ENCODE measurements around the gene DTNBP1.

Gene DTNBP1

DNA sequence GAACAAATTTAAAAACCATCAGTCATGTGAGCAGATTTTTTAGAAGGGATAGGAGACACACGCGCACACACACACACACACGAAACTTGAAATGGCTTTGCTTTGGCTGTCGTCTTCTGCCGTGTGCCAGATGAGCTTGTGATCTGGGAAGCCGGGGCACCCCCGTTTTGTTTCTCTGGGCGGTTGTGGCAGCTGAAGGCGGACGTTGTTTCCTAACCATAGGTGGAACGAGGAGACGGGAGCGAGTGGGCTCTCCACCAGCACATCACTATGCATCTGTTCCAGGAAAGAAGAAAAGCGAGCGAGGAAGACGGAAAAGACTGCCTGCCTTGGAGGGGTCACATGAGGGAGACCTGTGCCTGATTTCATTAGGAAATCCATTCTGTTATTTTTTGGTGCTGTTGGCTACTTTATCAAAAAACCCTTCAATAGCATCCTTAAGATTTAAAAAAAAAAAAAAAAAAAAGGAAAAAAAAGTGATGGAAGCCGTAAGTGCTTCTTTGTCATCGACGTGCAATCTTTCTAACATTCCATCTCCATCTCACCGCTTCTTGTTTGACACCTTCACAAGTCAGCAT, 142.1 kb downstream of the DTNBP1 start:
- H3K9me3 ChIP-seq (ENCODE audit: control insufficient read depth, low read length) = no peaks in the 10 kb centered on the region
- no peak overlapping the region for H3K9ac ChIP-seq (ENCODE audit: low read length)
- peaks cover 4% of the 10 kb centered on the region for H3K36me3 ChIP-seq (ENCODE audit: control insufficient read depth, insufficient read depth, low read length)
- no peak overlapping the region for H3K4me3 ChIP-seq (ENCODE audit: low read length)
- H3K4me1 ChIP-seq (ENCODE audit: control insufficient read depth, insufficient read depth, low read length) = no peaks in the 10 kb centered on the region
- no peaks in the 10 kb centered on the region for H3K27me3 ChIP-seq (ENCODE audit: control insufficient read depth, insufficient read depth, low read length)

DNA sequence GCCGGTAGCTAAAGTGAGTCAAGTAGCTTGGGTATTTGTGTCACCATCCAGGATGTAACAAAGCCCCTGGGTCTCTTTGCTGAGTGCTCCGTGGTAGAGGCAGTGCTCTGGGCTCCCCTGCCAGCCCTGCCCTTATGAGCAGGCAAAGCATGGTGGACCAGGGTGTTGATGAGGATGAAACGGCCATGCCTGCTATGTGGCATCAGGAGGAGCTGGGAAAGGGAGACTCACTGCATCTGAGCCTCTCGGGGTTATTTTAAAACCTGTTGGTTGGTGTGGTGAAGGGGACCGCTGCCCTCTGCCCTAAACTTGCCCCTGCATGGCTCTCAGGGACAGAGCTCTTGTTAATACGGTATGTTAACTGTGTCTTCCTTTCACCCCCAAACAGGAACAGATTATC, 143.1 kb downstream of the DTNBP1 start:
- Histone ChIP-seq H3K9me3 (ENCODE audit: control insufficient read depth, low read length) (no peaks in the 10 kb centered on the region), H3K9ac (ENCODE audit: low read length) (no peak overlapping the region), H3K36me3 (ENCODE audit: control insufficient read depth, insufficient read depth, low read length) (peaks cover 9% of the 10 kb centered on the region), H3K27me3 (ENCODE audit: control insufficient read depth, insufficient read depth, low read length) (no peaks in the 10 kb centered on the region), H3K4me1 (ENCODE audit: control insufficient read depth, insufficient read depth, low read length) (no peaks in the 10 kb centered on the region), H3K4me3 (ENCODE audit: low read length) (no peak overlapping the region)

DNA sequence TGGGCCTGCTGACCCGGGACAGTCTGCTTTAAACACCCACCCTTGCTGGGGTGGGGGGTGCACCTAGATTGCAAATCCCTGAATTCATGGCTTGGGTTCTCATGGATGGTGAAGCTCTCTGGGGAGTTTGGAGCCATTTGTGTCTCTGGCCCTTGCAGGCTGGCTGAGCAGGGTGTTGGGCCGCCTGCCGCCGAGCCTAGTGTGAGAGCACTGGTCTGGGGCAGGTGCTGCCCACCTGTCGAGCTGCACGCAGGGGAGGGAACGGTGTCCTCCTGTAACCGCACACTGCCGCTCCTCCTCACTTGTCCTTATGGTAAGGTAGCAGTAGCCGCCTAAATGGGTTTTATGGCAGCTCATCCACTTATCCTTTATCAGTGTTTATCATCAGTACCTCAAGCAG, 143.9 kb downstream of the DTNBP1 start:
- H3K36me3 ChIP-seq (ENCODE audit: control insufficient read depth, insufficient read depth, low read length) = peaks cover 9% of the 10 kb centered on the region
- H3K9ac ChIP-seq (ENCODE audit: low read length) = no peak overlapping the region
- H3K4me3 ChIP-seq (ENCODE audit: low read length) = no peak overlapping the region
- H3K9me3 ChIP-seq (ENCODE audit: control insufficient read depth, low read length) = no peaks in the 10 kb centered on the region
- H3K27me3 ChIP-seq (ENCODE audit: control insufficient read depth, insufficient read depth, low read length) = no peaks in the 10 kb centered on the region
- no peaks in the 10 kb centered on the region for H3K4me1 ChIP-seq (ENCODE audit: control insufficient read depth, insufficient read depth, low read length)

DNA sequence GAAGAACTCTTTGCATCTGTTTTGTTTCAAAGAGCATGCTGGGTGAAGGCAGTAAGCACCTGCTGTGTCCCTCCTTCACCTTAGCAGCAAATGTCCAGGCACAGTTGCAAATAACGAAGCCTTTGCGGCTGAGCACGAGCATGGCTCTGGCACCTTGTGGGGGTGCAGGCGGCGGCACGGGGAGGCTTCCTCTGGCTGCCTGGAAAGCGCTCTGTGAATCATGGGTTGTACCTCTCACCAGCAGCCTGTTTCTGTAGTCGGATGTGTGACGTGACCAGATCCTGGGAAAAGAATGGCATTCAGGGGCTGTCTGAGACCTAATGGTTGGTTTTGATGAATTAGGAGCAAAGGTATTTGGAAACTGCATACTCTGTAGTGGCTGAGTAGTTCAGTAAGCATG, 144.8 kb downstream of the DTNBP1 start:
- H3K36me3 ChIP-seq (ENCODE audit: control insufficient read depth, insufficient read depth, low read length) = peaks cover 16% of the 10 kb centered on the region

DNA sequence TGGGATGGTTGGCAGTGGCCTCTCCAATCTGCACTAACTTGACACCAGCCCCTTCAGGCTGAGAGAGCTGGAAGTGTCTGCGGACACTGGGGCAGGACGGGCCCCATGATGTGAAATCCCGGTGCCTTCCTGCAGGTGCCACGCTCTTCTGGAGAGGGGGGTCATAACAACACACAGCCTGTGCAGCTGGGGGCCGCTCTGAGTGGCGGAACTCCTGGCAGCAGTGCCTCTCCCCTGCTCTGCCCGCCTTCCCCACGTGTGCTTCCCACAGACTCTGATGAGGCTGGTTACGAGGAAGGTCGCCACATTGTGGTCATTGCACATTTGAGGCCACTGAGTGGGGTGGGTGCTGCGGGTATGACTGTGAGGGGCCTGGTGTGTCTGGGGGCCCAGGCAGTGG, 145.2 kb downstream of the DTNBP1 start:
- H3K9ac ChIP-seq (ENCODE audit: low read length) = no peak overlapping the region
- peaks cover 16% of the 10 kb centered on the region for H3K36me3 ChIP-seq (ENCODE audit: control insufficient read depth, insufficient read depth, low read length)

More for the DNA sequence above, 144.8 kb downstream of the DTNBP1 start:
- Histone ChIP-seq H3K27me3 (ENCODE audit: control insufficient read depth, insufficient read depth, low read length) (no peaks in the 10 kb centered on the region), H3K9ac (ENCODE audit: low read length) (no peak overlapping the region), H3K9me3 (ENCODE audit: control insufficient read depth, low read length) (no peaks in the 10 kb centered on the region), H3K4me1 (ENCODE audit: control insufficient read depth, insufficient read depth, low read length) (no peaks in the 10 kb centered on the region), H3K4me3 (ENCODE audit: low read length) (no peak overlapping the region)

DNA sequence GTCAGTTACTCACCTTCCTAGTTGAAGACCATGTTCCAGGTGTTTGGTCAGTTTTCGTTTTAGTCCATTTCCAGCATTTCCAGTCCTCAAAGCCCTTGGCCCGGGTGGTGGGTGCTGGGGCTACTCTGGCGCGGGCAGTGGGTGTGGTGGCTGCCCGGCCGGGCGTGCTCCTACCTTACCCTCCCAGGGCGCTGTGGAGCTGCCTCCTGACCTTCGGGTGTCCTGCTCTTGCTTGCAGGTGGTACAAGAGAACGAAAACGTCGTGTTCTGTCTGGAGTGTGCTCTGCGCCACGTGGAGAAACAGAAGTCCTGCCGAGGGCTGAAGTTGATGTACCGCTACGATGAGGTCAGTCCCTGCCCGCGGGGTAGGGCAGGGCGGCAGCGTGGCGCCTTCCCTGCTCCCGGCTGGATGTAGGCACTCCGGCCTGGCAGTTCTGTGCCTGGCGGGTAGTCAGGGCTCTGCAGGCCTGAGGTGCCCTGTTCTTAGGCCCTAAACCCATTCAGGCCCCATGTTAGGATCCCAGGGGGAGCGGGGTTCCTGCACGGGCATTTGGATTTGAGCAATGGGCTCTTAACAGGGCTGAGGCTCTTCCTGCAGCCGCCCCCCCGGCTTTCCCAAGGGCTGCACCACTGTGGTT, 145.8 kb downstream of the DTNBP1 start:
- Histone ChIP-seq H3K4me3 (ENCODE audit: low read length) (no peak overlapping the region), H3K4me1 (ENCODE audit: control insufficient read depth, insufficient read depth, low read length) (no peaks in the 10 kb centered on the region), H3K27me3 (ENCODE audit: control insufficient read depth, insufficient read depth, low read length) (no peaks in the 10 kb centered on the region), H3K9me3 (ENCODE audit: control insufficient read depth, low read length) (no peaks in the 10 kb centered on the region), H3K36me3 (ENCODE audit: control insufficient read depth, insufficient read depth, low read length) (peaks cover 16% of the 10 kb centered on the region), H3K9ac (ENCODE audit: low read length) (no peak overlapping the region)

More for the DNA sequence above, 145.2 kb downstream of the DTNBP1 start:
- no peaks in the 10 kb centered on the region for H3K4me1 ChIP-seq (ENCODE audit: control insufficient read depth, insufficient read depth, low read length)
- H3K27me3 ChIP-seq (ENCODE audit: control insufficient read depth, insufficient read depth, low read length) = no peaks in the 10 kb centered on the region
- H3K9me3 ChIP-seq (ENCODE audit: control insufficient read depth, low read length) = no peaks in the 10 kb centered on the region
- no peak overlapping the region for H3K4me3 ChIP-seq (ENCODE audit: low read length)

DNA sequence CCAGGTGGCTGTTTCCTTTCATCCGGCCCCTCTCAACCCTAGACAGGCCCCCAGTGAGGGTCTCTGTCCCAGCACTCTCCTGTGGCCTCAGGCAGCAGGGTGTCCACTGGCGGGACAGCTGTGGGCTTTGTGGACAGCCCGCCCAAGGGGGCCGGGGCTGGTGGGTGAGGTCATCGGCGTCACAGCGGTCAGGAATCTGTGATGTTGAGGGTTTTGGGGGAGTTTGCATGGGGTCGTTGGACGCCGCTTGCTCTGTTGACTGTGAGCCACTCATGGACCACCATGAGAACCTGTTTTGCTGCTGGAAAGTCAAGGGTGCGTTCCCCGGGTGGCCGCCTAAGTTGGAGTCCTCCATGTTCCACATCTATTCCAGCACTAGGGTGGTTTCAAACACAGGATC, 146.4 kb downstream of the DTNBP1 start:
- H3K4me1 ChIP-seq (ENCODE audit: control insufficient read depth, insufficient read depth, low read length) = no peaks in the 10 kb centered on the region
- H3K9ac ChIP-seq (ENCODE audit: low read length) = no peak overlapping the region
- H3K27me3 ChIP-seq (ENCODE audit: control insufficient read depth, insufficient read depth, low read length) = no peaks in the 10 kb centered on the region
- H3K4me3 ChIP-seq (ENCODE audit: low read length) = no peak overlapping the region
- no peaks in the 10 kb centered on the region for H3K9me3 ChIP-seq (ENCODE audit: control insufficient read depth, low read length)
- peaks cover 22% of the 10 kb centered on the region for H3K36me3 ChIP-seq (ENCODE audit: control insufficient read depth, insufficient read depth, low read length)

DNA sequence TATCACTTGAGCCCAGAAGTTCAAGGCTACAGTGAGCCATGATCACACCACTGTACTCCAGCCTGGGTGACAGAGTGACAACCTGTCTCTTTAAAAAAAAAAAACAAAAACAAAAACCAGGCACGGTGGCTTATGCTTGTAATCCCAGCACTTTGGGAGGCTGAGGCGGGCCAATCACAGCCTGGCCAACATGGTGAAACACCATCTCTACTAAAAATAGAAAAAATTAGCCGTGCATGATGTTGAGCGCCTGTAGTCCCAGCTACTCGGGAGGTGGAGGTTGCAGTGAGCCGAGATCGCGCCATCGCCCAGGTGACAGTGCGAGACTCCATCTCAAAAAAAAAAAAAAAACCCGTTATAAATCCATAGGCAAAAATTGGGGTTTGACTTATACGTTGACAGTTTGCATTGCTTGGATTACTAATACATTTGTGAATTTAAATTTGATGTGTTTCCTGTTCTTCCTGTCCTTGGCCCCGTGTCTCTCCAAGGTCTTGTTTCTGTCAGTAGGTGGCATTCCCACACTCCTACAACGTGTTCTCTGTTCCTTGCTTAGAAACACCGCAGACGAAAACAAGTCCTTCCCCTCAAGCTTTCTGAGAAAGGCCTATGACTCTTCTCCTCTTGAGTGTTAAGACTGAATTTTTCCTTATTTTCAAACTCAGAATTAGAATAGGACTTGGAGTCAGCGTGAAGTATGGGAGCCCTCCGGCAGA, 147.0 kb downstream of the DTNBP1 start:
- Histone ChIP-seq H3K9me3 (ENCODE audit: control insufficient read depth, low read length) (no peaks in the 10 kb centered on the region), H3K36me3 (ENCODE audit: control insufficient read depth, insufficient read depth, low read length) (peaks cover 25% of the 10 kb centered on the region), H3K4me3 (ENCODE audit: low read length) (no peak overlapping the region), H3K27me3 (ENCODE audit: control insufficient read depth, insufficient read depth, low read length) (no peaks in the 10 kb centered on the region), H3K9ac (ENCODE audit: low read length) (no peak overlapping the region), H3K4me1 (ENCODE audit: control insufficient read depth, insufficient read depth, low read length) (no peaks in the 10 kb centered on the region)

DNA sequence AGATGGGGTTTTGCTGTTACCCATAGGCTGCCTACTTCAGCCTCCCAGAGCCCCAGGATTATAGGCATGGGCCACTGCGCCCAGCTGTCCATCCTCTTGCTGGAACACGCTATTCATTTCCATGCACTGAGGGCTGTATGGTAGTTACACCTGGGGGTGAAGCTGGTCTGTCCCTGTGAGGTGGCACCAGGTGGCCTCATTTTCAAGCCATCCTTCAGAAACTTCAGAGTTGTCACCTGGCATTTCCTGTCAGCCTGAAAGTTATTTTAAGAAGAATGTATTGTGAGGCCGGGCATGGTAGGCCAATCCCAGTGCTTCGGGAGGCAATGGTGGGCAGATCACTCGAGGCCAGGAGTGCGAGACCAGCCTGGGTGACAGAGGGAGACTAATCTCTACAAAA, 147.6 kb downstream of the DTNBP1 start:
- Histone ChIP-seq H3K4me1 (ENCODE audit: control insufficient read depth, insufficient read depth, low read length) (no peaks in the 10 kb centered on the region), H3K9ac (ENCODE audit: low read length) (no peak overlapping the region), H3K27me3 (ENCODE audit: control insufficient read depth, insufficient read depth, low read length) (no peaks in the 10 kb centered on the region), H3K9me3 (ENCODE audit: control insufficient read depth, low read length) (no peaks in the 10 kb centered on the region), H3K4me3 (ENCODE audit: low read length) (no peak overlapping the region), H3K36me3 (ENCODE audit: control insufficient read depth, insufficient read depth, low read length) (peaks cover 25% of the 10 kb centered on the region)

DNA sequence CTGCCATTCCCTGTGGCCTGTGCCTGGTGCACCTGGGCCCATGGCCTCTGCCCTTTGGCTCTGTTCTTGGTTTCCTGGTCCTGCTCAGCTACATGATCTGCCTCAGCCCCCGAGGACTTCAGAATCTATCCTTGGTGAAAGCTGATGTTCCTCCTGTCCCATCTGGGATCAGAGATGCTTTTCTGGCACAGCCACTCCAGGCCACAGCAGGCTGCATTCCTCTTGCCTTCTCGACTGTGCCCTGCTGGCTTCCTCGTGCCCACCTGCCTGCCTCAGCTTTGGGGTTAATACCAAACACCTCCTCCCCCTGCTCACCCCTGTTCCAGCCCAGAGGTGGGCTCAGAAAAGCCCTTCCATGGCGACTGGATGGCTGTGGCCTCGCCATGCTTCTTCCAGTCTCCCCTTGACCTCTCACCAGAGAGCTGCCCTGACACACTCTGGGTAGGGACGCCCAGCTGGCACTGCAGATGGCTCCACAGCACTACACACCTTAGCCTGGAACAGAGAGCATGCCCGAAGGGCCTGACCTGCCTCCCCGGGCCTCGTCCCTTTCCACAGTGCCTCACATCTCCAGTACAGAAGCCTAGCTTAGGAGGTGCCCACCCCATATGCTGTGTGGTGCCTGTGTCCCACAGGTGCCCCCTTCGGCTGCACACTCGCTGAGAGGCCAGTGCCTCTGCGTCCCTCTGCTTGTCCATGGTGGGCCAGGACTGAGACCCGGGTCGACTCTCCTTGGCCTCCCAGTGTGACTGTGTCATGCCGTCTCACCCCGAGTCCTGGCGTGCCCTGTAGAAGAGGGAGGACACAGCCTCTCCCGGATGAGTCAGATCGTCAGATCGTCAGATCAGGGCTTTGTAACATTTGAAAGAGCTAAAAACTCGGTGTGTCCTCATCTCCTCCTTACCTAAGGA, 148.8 kb downstream of the DTNBP1 start:
- Histone ChIP-seq H3K36me3 (ENCODE audit: control insufficient read depth, insufficient read depth, low read length) (peaks cover 30% of the 10 kb centered on the region), H3K9me3 (ENCODE audit: control insufficient read depth, low read length) (no peaks in the 10 kb centered on the region), H3K4me3 (ENCODE audit: low read length) (no peak overlapping the region), H3K4me1 (ENCODE audit: control insufficient read depth, insufficient read depth, low read length) (no peaks in the 10 kb centered on the region), H3K27me3 (ENCODE audit: control insufficient read depth, insufficient read depth, low read length) (no peaks in the 10 kb centered on the region), H3K9ac (ENCODE audit: low read length) (no peak overlapping the region)

DNA sequence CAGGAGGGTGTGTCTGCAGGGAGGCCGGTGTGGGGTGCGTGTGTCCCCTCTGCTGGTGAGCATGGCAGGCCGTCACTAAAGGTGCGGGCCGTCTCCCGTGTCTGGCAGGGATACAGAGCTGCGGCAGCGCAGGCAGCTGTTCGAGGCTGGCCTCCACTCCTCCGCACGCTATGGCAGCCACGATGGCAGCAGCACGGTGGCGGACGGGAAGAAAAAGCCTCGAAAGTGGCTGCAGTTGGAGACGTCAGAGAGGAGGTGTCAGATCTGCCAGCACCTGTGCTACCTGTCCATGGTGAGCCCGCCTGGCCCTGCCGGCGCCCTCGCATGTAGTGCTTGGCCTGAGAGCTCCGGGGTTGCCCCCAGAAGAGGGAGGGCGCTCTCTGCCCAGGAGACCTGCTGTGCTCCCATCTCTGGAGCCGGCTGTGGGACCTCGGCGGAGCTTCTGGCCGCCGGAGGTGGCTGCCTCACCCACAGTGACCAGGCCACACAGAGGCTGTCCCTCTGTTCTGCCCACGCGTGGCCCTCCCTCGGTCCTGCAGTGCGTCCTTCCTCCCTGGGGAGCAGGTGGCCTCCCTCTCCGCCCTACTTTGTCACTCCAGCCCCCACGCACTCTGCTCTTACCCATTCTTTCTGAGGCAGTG, 149.6 kb downstream of the DTNBP1 start:
- Histone ChIP-seq H3K36me3 (ENCODE audit: control insufficient read depth, insufficient read depth, low read length) (peaks cover 32% of the 10 kb centered on the region), H3K4me1 (ENCODE audit: control insufficient read depth, insufficient read depth, low read length) (no peaks in the 10 kb centered on the region), H3K4me3 (ENCODE audit: low read length) (no peak overlapping the region), H3K9ac (ENCODE audit: low read length) (no peak overlapping the region), H3K27me3 (ENCODE audit: control insufficient read depth, insufficient read depth, low read length) (no peaks in the 10 kb centered on the region), H3K9me3 (ENCODE audit: control insufficient read depth, low read length) (no peaks in the 10 kb centered on the region)
